ENCODE results near the gene HHATL. TPM values are rescaled to one million over a fixed set of nuclear protein-coding genes. Genes with fewer than 3 reads are reported as not detected.

Gene HHATL
- total RNA-seq, 1 donor from 2014 or later = not detected

GRCh38 chr3:42747581-42747980, 45.0 kb upstream of the HHATL start:
- no peak for DNase-seq (ENCODE audit: low spot score)
- TF ChIP-seq CTCF (IDR thresholded peaks at IDR 0.05) = no peak
- Mint-ChIP-seq H3K4me1 (ENCODE audit: low read depth) (peaks cover 10% of the 10 kb centered on the region), H3K9me3 (ENCODE audit: low read depth) (no peaks in the 10 kb centered on the region), H3K27ac (ENCODE audit: unreplicated experiment) (no peak overlapping the region), H3K36me3 (ENCODE audit: low read depth) (no peaks in the 10 kb centered on the region), H3K27me3 (ENCODE audit: low read depth) (no peaks in the 10 kb centered on the region), H3K4me3 (ENCODE audit: unreplicated experiment) (no peak overlapping the region)

- Mint-ChIP-seq H3K9me3 (ENCODE audit: low read depth) (no peaks in the 10 kb centered on the region), H3K27ac (ENCODE audit: unreplicated experiment) (no peak overlapping the region), H3K36me3 (ENCODE audit: low read depth) (no peaks in the 10 kb centered on the region), H3K27me3 (ENCODE audit: low read depth) (no peaks in the 10 kb centered on the region), H3K4me1 (ENCODE audit: low read depth) (peaks cover 10% of the 10 kb centered on the region), H3K4me3 (ENCODE audit: unreplicated experiment) (no peak overlapping the region)
- DNase-seq (ENCODE audit: low spot score) = no peak
- TF ChIP-seq CTCF (IDR thresholded peaks at IDR 0.05) = no peak
Observed at GRCh38 chr3:42746455-42747450, 44.2 kb upstream of the HHATL start.

- Mint-ChIP-seq H3K4me1 (ENCODE audit: low read depth) (peaks cover 10% of the 10 kb centered on the region), H3K27me3 (ENCODE audit: low read depth) (no peaks in the 10 kb centered on the region), H3K36me3 (ENCODE audit: low read depth) (no peaks in the 10 kb centered on the region), H3K9me3 (ENCODE audit: low read depth) (no peaks in the 10 kb centered on the region), H3K4me3 (ENCODE audit: unreplicated experiment) (no peak overlapping the region), H3K27ac (ENCODE audit: unreplicated experiment) (no peak overlapping the region)
- no peak for DNase-seq (ENCODE audit: low spot score)
- no peak for TF ChIP-seq CTCF (IDR thresholded peaks at IDR 0.05)
Observed at GRCh38 chr3:42745776-42746454, 43.3 kb upstream of the HHATL start.

- no peak for DNase-seq (ENCODE audit: low spot score)
Observed at GRCh38 chr3:42745291-42745745, 42.7 kb upstream of the HHATL start.

More at GRCh38 chr3:42745291-42745745, 42.7 kb upstream of the HHATL start:
- peaks cover 10% of the 10 kb centered on the region for H3K4me1 Mint-ChIP-seq (ENCODE audit: low read depth)
- no peak overlapping the region for H3K27ac Mint-ChIP-seq (ENCODE audit: unreplicated experiment)
- no peaks in the 10 kb centered on the region for H3K36me3 Mint-ChIP-seq (ENCODE audit: low read depth)
- H3K4me3 Mint-ChIP-seq (ENCODE audit: unreplicated experiment) = no peak overlapping the region
- TF ChIP-seq CTCF (IDR thresholded peaks at IDR 0.05) = no peak
- no peaks in the 10 kb centered on the region for H3K27me3 Mint-ChIP-seq (ENCODE audit: low read depth)
- no peaks in the 10 kb centered on the region for H3K9me3 Mint-ChIP-seq (ENCODE audit: low read depth)
